Measurements from ENCODE around the gene ERI3.

GRCh38 chr1:44268054-44268453 lies 87.0 kb downstream of the ERI3 start:
- TF ChIP-seq POLR2A (IDR thresholded peaks at IDR 0.05) (no peak), CTCF (IDR thresholded peaks at IDR 0.05) (no peak)
